GM18951 (cell line): ENCODE results near the gene ANKUB1.
"Not testable (repeated sequence)": the region's sequence is repeated elsewhere in the genome, so short reads cannot be mapped to it uniquely, and the experiment has no call there.

Experiments used
- POLR2A ChIP-seq: IDR thresholded peaks from 4 replicates; pipeline ENCODE4 v1.6.1; 2011; ENCODE audit warnings: mild to moderate bottlenecking; ENCODE audit not compliant: insufficient read length, insufficient read depth; ENCODE audit errors: extremely low read depth
- in situ Hi-C: fragments of 300-500 bp; cut with MboI; formaldehyde crosslinking; loops from one replicate; pipeline ENCODE4 v1.12.0; 2022; ENCODE audit warnings: low sequenced_read_pairs, mixed read lengths, inconsistent platforms; ENCODE audit not compliant: unreplicated experiment

The ANKUB1 gene

GRCh38 chr3:149792452-149793270, at the start of gene ANKUB1:
TSS of gene ANKUB1 (minus strand) at chr3:149792554. CDS start at chr3:149792366, 188 bp downstream.
- no peak for TF ChIP-seq POLR2A
- in situ Hi-C loops, result no loop called here

- no peak for TF ChIP-seq POLR2A
- in situ Hi-C loops, result no loop called here
Observed at GRCh38 chr3:149839896-149840295, 47.5 kb upstream of the ANKUB1 start.

GRCh38 chr3:149839469-149839868, 47.1 kb upstream of the ANKUB1 start:
- in situ Hi-C loops, result not testable (repeated sequence)

GRCh38 chr3:149838491-149838890, 46.1 kb upstream of the ANKUB1 start:
- in situ Hi-C loops, result not testable (repeated sequence)

GRCh38 chr3:149833241-149833640, 40.9 kb upstream of the ANKUB1 start:
- TF ChIP-seq POLR2A, result no peak
- in situ Hi-C loops, result no loop called here

GRCh38 chr3:149832086-149832485, 39.7 kb upstream of the ANKUB1 start:
- in situ Hi-C loops, result no loop called here
- TF ChIP-seq POLR2A, result no peak

- no peak for TF ChIP-seq POLR2A
- in situ Hi-C loops, result no loop called here
Observed at GRCh38 chr3:149831321-149831720, 39.0 kb upstream of the ANKUB1 start.

- in situ Hi-C loops, result no loop called here
- no peak for TF ChIP-seq POLR2A
Observed at GRCh38 chr3:149830902-149831301, 38.5 kb upstream of the ANKUB1 start.

GRCh38 chr3:149829631-149830030, 37.3 kb upstream of the ANKUB1 start:
- in situ Hi-C loops, result not testable (repeated sequence)

GRCh38 chr3:149828390-149828789, 36.0 kb upstream of the ANKUB1 start:
- TF ChIP-seq POLR2A, result no peak
- in situ Hi-C loops, result no loop called here

GRCh38 chr3:149826636-149827035, 34.3 kb upstream of the ANKUB1 start:
- in situ Hi-C loops, result no loop called here
- no peak for TF ChIP-seq POLR2A

- no peak for TF ChIP-seq POLR2A
- in situ Hi-C loops, result no loop called here
Observed at GRCh38 chr3:149820183-149820582, 27.8 kb upstream of the ANKUB1 start.

- TF ChIP-seq POLR2A, result no peak
- in situ Hi-C loops, result no loop called here
Observed at GRCh38 chr3:149819432-149819831, 27.1 kb upstream of the ANKUB1 start.

GRCh38 chr3:149816986-149817385, 24.6 kb upstream of the ANKUB1 start:
- in situ Hi-C loops, result no loop called here

GRCh38 chr3:149816311-149816710, 24.0 kb upstream of the ANKUB1 start:
- in situ Hi-C loops, result no loop called here
- TF ChIP-seq POLR2A, result no peak

More at GRCh38 chr3:149816986-149817385, 24.6 kb upstream of the ANKUB1 start:
- no peak for TF ChIP-seq POLR2A
